Stimulated activated CD8-positive, alpha-beta memory T cell treated with anti-CD3 and anti-CD28 coated beads, Interleukin-7, amount 100 ng/mL, for 24 hours (primary cell): ENCODE results near the gene ITGAE.
"Not testable (repeated sequence)": the region's sequence is repeated elsewhere in the genome, so short reads cannot be mapped to it uniquely, and the experiment has no call there.

Experiments
- DNase-seq: peaks from one replicate; pipeline ENCODE4 v3.0.0-alpha.2; 2020; ENCODE audit warnings: low read depth

The ITGAE gene

DNA sequence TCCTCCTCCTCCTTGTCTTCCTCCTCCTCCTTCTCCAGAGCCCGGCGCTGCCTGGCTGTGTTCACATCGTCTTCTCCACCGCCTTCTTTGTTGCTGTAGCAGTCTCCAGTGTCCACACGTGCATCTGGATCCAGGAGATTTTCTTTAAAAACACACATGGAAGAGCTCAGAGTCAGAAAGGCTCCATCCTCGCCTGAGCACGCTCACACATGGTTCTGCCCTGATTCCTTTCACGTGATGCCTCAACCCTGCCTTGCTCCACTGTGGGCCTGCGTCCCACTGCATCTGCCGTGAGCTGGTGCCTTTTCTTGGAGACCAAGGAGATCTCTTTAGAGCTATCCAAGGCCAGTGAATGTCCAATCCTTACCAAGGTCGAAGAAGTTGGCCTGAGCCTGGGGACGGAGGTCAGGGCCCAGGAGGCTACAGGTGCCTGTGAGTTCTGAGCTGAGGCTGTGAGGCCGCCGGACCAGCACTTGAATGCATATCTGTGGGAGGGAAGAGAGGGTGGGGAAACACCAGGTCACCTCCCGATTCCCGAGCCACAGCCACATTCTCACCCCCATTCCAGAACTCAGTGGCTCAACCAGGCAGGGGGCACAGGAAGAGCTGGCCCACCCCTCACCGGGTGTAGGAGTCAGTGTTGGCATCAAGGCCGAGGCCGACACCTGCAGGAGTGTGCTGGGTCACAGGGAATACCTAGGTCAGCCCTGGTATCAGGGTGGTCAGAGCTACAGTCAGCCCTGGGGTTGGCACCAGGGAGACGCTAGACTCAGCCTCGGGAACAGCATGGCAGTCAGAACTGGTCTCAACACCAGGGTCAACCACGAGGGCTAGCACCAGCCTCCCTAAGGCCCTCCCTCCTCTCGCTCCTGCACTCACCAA lies 39.7 kb downstream of the ITGAE start:
- no peak for DNase-seq

- DNase-seq = no peak
Observed at GRCh38 chr17:3759597-3760216, 41.3 kb downstream of the ITGAE start.

DNA sequence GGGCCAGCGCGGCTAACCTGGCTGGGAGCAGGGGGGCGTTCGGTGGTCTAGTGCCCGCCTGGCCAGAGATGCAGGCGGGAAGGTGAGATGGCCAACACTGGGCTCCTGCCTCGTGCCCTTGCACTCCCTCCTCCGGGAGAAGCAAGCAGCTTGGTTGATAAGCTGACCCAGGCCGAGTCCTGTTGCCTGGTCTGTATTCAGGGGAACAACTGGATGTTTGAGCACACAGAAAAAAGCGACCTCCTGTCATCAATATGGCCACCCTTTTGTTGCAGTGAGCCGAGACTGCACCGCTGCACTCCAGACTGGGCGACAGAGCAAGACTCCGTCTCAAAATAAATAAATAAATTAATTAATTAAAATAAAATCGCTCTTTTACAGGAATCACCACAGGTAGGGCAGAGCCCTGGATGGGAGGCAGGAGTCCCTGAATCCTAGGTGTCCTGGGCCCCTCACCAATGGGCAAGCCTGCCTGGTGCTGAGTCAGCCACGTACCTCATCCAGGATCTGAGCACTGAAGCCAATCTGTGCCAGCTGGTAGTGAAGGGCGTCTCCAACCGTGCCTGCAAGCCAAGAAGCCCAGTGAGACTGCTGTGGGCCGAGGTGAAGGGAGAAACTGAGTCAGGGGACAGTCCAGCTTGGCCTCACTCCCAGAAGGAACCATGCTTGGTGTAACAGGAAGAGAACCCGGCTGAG lies 45.5 kb downstream of the ITGAE start:
- no peak for DNase-seq

DNA sequence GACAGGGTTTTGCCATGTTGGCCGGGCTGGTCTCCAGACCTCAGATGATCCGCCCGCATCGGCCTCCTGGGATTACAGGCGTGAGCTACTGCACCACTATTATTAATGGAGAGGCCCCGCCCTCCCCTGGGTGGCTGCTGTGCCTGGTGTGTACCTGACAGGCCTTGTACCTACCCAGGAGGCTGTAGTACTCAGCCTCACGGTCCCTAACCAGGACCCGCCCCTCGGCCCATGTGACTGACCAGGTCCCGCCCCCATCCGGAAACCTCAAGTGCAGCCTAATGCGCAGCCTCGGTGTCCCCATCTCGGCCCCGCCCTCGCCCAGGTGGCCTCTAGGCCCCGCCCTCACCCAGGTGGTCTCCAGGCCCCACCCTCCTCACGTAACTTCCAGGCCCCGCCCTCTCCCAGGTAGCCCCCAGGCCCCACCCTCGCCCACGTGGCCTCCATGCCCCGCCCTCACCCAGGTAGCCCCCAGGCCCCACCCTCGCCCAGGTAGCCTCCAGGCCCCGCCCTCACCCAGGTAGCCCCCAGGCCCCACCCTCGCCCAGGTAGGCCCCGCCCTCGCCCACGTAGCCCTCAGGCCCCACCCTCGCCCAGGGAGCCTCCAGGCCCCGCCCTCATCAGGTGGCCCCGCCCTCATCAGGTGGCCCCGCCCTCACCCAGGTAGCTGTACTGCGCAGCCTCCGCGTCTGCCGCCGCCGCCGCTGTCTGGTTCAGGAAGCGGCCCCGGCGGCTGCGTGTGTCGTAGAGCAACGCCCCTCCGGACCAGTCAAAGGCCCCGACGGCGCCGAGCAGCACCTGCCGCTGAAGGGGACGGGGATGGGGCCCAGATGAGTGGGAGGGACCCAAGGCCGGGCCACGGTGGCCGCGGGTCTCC lies 46.3 kb downstream of the ITGAE start:
- DNase-seq = no peak

DNA sequence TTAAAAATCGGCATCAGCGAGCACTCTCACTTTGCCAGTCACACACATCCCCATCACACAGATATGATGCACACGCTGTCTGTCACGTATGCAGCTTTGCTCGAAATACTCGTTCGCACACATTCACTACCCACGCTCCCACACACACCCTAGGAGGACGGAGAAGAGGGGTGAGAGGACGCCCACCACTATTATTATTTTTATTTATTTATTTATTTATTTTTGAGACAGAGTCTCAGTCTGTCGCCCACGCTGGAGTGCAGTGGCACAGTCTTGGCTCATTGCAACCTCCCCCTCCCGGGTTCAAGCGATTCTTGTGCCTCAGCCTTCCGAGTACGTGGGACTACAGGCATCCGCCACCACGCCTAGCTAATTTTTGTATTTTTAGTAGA lies 46.9 kb downstream of the ITGAE start:
- DNase-seq = no peak

DNA sequence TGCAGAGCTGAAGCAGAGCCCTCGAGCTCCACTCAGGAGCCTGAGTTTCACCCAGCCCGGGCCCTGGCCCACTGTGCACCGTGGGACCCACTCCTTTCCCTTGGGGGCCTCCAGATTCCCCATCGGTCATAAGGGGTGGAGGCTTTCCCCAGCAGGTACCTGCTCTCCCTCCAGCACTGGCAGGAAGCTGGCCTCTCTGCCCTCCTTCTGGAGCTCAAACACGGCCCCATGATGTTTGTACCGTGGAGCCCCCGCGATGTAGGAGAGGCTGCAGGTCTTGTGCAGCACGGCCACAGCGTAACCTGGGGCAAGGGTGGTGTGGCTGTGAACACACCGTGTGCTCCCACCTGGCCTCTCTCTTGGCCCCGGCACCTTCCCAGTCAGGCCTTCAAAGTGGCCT lies 47.4 kb downstream of the ITGAE start:
- DNase-seq = no peak

- no peak for DNase-seq
Observed at GRCh38 chr17:3751836-3752235, 49.2 kb downstream of the ITGAE start.

DNA sequence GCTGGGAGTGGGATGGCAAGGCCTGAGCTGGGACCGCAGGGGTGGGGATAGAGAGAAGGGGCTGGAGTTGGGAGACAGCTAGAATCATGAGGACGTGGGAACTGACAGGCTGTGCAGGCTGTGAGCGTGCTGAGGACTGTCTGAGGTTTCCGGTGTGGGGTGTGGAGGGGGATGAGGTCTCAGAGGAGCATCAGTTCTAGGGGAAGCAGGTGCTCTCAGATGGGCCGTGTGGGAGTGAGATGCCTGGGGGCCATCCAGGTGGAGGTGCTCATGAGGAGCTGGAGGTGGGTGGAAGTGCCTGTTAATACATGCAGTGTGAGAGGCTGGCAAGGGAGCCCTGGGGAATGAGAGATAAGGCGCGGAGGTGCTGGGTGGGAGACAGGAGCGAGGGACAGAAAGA lies 50.1 kb downstream of the ITGAE start:
- DNase-seq = no peak

DNA sequence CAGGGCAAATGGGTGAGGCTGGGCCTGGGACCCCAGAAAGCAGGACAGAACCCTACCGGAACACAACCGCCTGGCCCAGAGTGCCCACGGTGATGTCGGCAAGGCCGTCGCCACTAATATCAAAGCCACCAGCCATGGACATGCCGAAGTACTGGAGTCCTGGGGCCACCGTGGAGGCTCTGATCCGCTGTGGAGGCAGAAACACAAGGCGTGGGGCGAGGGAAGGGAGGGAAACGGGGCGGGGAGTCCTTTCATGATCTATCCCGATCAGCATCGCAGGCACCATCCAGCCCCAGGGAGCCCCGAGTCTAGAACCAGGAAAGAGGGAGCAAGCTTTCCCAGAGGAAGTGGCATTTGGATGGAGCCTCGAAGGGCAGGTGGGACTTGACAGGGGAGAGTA lies 50.7 kb downstream of the ITGAE start:
- no peak for DNase-seq

- no peak for DNase-seq
Observed at GRCh38 chr17:3748576-3748975, 52.4 kb downstream of the ITGAE start.

GRCh38 chr17:3747805-3748204 lies 53.2 kb downstream of the ITGAE start:
- DNase-seq = no peak

DNA sequence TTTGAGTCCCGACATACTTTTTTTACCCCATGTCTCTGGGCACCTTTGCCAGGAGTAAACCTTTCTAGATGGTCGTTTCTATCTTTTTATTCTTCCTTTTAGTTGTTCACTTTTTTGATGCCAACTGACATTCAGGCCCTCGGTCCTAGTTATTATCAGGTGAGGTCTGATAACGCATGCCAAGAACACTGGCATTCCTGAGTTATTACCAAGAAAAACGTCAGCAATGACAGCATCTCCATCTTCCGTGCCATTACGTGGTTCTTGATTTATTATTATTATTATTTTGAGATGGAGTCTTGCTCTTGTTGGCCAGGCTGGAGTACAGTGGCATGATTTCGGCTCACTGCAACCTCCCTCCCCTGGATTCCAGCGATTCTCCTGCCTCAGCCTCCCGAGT lies 55.9 kb downstream of the ITGAE start:
- DNase-seq = no peak

- DNase-seq = no peak
Observed at GRCh38 chr17:3744014-3744413, 57.0 kb downstream of the ITGAE start.

GRCh38 chr17:3740611-3741073 lies 60.3 kb downstream of the ITGAE start:
- no peak for DNase-seq

GRCh38 chr17:3739422-3740124 lies 61.4 kb downstream of the ITGAE start:
- no peak for DNase-seq

DNA sequence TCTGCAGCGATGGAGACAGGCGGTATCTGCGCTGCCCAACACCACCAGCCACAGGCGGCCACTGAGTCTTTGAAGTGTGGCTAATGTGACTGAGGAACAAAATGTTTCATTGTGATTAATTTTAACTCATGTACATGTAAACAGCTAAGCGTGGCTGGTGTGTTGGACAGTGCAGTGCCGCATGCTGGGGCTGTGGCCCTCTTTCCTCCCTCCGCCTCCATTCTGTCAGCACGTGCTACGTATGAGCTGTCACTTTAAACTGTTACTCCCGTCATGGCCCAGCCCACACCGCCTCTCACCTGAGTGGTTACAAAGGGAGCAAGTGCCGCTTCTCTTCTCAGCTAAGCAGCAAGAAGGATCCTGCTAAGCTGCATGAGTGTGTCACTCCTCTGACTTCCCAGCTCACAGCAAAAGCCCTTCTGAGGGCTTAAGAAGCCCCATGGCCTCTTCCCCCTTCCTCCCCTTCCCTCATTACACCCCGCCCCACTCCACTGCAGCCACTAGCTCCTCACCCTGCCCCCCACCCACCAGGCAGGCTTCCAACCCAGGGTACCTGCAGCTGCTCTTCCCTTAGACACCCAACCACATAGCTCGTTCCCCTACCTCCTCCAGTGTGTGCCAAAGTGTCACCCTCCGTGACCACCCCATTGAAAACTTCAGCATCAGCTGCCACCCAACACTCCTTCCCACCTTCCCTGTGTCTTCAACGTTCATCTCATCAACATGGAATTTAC lies 62.3 kb downstream of the ITGAE start:
- no peak for DNase-seq

GRCh38 chr17:3735515-3735914 lies 65.5 kb downstream of the ITGAE start:
- no peak for DNase-seq

DNA sequence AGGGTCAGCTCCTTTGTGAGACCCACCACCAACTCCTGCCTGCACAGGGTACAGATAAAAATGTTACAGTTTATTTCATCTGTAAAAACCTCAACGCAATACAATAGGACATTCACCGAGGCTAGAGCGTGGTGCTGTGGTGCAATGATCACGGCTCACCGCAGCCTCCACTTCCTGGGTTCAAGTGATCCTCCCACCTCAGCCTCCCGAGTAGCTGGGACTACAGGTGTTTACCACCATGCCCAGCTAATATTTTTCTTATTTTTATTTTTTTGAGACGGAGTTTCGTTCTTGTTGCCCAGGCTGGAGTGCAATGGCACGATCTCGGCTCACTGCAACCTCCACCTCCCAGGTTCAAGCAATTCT lies 66.1 kb downstream of the ITGAE start:
- not testable (repeated sequence) for DNase-seq

GRCh38 chr17:3732210-3732621 lies 68.8 kb downstream of the ITGAE start:
- no peak for DNase-seq

- DNase-seq = no peak
Observed at GRCh38 chr17:3730881-3731429, 70.0 kb downstream of the ITGAE start.
